ENCODE results near the gene MUC6. TPM values are rescaled to one million over a fixed set of nuclear protein-coding genes. Genes with fewer than 3 reads are reported as not detected.

The MUC6 gene
- total RNA-seq, 4 donors from 2014 or later = not detected

DNA sequence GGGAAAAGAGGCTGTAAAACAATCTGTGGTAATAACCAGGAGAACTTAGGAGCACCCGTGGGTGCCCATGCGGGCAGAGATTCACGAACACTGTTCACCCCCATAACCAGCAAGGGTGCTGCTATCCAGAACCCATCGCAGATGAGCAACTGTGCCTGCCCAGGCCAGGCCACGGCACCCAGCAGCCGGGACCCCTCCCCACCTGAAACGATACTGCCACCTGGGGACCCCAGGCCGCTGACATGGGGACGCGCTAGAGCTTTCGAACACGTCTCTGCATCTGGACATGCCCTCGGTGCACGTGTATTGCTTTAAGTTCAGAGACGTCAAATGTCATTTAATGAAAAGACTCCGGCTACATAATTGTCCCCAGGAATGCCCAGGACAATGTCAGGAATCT, 23.9 kb upstream of the MUC6 start:
- TF ChIP-seq, protein P1, sequence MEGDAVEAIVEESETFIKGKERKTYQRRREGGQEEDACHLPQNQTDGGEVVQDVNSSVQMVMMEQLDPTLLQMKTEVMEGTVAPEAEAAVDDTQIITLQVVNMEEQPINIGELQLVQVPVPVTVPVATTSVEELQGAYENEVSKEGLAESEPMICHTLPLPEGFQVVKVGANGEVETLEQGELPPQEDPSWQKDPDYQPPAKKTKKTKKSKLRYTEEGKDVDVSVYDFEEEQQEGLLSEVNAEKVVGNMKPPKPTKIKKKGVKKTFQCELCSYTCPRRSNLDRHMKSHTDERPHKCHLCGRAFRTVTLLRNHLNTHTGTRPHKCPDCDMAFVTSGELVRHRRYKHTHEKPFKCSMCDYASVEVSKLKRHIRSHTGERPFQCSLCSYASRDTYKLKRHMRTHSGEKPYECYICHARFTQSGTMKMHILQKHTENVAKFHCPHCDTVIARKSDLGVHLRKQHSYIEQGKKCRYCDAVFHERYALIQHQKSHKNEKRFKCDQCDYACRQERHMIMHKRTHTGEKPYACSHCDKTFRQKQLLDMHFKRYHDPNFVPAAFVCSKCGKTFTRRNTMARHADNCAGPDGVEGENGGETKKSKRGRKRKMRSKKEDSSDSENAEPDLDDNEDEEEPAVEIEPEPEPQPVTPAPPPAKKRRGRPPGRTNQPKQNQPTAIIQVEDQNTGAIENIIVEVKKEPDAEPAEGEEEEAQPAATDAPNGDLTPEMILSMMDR (IDR thresholded peaks at IDR 0.05; ENCODE audit: low read depth) = no peak

DNA sequence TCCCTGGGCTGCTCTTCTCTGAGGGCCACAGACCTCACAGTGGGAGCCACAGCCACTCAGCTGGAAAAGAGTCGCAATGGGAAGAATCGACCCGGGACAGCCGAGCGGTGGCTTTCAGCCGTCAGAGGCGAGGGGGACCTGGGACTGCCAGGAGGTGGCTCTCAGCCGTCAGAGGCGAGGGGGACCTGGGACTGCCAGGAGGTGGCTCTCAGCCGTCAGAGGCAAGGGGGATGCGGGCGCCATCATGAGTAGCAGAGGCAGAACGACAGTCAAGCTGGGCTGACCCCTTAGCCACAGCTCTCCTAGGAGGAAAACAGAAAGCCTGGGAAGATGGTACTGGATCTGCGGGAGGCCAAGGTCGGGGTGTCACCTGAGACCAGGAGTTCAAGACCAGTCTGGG, 23.2 kb upstream of the MUC6 start:
- TF ChIP-seq, protein P1 (IDR thresholded peaks at IDR 0.05; ENCODE audit: low read depth) = no peak

DNA sequence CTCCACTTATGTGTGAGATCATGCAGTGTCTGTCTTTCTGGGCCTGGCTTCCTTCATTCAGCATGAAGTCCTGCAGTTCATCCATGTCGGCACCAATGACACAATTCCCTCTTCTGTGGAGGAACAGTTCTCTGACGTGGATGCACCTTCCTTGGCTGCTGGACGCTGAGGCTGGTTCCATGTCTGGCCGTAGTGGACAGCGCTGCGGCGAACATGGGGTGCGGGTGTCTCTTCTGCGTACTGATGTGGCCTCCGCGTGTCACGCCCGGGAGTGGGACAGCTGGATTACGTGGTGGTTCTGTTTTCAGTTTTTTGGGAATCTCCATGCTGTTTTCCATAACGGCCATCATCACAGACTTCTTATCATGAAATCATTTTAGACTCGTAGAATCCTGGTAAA, 21.3 kb upstream of the MUC6 start:
- TF ChIP-seq, protein P1 (IDR thresholded peaks at IDR 0.05; ENCODE audit: low read depth) = no peak

DNA sequence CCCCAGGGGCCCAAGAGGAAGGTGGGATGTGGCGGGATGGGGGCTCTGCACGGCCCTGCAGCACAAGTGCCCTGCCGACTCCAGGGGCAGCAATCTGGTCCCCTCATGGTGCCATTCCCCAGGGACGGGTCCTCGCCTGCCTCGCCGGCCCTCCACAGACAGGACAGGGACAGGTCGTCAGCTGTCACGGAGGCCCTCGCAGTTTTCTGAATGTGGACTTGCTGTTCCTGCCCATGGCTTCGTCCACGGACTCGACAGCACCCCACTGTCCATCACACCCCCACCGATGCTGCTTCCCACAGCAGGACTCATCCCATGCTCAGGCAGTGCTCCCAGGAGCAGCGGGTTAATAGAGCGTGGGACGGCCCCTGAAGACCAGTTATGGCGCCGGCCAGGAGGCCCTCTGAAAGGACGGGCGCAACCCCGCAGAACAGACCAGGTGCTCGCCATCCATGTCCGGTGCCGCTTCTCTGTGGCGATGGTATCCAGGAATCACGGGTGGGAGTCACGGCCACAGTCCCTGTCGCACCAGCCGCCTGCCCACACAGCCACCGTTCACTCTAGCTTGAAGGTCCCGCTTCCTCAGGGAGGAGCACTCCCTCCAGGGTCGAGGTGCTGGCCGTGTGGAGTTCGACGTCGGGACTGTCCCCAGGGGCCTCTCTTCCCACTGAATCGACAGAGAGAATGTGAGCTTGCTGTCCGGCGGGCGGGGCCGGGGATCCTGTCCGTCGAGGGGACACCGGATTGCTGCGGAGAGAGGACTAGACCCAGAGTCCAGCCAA, 19.7 kb upstream of the MUC6 start:
- TF ChIP-seq, protein P1 (IDR thresholded peaks at IDR 0.05; ENCODE audit: low read depth) = no peak

DNA sequence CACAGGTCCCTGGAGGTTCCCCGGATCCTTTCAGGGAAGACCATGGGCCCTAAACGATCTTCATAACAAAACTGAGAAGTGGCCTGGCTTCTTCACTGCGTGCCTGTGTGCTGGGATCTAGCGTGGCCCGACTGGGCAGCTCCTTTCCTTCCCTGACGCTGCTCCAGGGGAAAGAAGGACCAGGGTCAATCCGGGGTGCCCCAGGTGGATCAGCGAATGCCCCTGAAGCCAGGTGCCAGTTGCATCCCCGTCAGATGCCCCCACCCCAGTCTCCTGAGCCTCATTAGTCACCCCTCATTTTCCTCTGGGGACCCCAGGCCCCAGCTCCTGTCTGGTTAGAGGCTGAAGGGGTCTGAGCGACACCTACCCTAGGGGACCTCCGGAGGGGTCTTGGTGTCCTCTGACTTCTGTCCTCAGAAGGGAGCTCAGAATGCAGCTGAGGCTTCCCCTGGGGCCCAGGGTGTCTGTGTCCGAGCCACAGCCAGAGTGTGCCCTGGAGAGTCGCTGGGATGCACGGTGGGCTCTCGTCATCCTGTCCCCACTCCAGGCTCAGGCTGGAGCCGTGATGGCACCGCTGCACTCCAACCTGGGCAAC, 18.7 kb upstream of the MUC6 start:
- TF ChIP-seq, protein P1 (IDR thresholded peaks at IDR 0.05; ENCODE audit: low read depth) = no peak

DNA sequence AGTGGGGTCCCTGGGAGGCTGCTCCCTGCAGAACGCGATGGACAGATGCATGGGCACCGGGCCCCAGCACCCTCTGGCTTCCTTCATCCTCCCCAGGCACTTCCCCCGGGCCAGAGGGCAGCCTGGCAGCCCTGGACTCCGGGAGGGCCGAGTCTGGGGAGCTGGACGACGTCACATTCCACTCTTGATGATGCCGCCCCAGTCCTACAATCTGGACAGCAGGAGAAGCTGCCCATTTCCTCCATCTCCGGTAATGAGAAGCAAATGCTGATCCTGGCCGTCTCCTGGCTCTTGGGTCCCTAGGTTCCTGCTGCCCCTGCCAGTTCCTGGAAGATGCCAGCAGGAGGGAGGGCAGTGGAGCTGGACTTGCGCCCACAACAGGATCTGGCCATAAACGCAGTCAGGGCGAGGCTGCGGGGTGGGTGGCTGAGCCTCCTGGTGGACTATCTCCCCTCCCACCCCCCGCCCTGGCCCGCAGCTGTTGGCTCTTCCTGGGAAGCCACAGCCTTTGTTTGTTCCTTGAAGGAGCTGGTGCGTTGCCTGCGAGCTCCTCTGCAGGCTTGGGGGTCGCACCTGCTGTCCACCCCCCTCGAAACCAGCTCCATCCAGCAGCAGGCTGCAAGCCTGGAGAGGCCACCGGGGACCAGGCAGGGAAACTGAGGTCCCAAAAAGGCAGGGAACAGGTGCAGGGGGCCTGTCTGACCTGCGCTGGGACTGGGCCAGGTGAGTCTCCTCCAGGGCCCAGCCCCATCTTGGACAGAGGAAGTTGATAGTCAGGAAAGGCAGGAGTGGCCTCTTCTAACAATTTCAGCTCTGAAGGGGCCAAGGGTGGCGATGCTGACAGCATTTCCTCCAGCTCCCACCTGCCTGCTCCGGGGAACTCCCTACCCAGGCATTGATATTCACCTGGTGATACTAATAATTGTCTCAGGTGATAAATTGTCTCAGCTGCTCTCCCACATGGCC, 17.9 kb upstream of the MUC6 start:
- TF ChIP-seq, protein P1 (IDR thresholded peaks at IDR 0.05; ENCODE audit: low read depth) = no peak
